GM19372 (cell line): ENCODE results near the gene ATAD3A.

Experiments
- ATAC-seq: cut with Tn5 transposase; IDR thresholded peaks from one replicate; pipeline ENCODE4 v1.9.1; 2021; ENCODE audit warnings: mild to moderate bottlenecking, low read depth, moderate library complexity; ENCODE audit not compliant: unreplicated experiment

The ATAD3A gene

GRCh38 chr1:1537626-1538250 lies 25.8 kb downstream of the ATAD3A start:
- ATAC-seq = no peak

DNA sequence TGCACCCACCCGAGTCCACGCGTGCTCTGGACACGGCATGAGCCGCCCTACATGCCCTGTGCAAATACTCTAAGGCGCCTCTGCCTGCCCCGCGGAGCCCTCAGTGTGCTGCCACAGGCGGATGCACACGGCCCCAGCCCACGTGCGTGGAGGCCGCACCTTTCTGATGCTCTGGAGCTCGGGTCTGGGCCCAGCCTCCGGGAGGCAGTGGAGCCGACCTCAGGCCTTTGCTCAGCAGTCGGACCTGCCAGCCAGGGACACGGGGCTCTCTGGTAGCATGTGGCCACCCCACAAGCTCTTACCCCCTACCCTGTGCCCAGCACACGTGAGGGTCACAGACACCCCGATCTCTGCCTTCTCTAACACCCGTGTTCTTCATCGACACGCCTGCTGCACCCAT lies 26.4 kb downstream of the ATAD3A start:
- ATAC-seq = no peak

DNA sequence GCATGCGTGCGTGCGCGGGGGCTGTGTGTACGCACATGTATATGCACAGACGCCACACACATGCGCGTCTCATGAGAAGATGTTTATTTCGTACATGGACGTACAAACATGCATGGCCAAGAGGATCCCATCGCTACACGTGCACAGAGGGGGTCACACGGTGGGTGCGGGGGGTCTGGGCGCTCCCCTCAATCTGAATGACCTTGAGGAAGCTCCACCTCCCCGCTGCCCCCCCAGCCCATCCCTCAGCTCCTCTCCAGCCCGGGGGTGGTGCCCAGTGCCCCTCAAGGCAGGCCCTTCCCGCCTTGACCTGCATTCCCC lies 27.0 kb downstream of the ATAD3A start:
- ATAC-seq = no peak

DNA sequence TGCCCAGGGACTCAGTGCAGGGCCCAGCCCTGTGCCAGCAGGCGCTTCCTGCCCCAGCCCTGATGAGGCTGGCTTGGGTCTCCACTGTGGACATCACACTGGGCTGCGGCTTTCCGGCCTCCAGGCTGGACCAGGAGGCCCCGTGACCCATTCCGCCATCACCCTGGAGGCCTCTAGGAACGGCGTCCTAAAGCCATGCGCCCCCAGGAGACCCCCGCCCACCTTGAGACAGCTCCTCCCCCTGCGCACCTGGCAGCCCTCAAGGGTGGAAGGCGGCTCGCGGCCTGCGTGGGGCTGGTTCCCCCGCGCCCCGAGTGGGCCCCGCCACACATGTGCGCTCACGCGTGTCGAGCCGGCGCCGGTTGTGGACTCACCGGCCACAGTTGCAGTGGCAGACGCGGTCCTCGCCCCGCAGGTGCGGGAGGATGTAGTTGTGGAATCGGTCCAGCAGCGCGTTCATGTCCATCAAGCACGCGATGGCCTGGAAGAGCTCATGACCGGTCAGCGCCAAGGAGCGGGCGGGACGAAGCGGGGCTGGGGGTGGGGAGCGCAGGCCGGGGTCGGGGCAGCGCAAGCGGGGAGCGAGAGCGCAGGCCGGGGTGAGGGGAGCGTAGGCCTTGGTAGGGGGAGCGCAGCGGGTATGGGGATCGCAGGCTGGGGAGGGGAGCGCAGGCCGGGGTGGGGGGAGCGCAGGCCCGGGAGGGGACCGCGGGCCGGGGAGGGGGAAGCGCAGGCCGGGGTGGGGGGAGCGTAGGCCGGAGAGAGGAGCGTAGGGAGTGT lies 27.5 kb downstream of the ATAD3A start:
- ATAC-seq = no peak

- no peak for ATAC-seq
Measured at GRCh38 chr1:1540090-1540817, 28.3 kb downstream of the ATAD3A start, which contains the start of gene TMEM240. Gene TMEM240, minus strand, starts transcription at chr1:1540624. Its CDS starts 278 bp downstream, at chr1:1540346.

DNA sequence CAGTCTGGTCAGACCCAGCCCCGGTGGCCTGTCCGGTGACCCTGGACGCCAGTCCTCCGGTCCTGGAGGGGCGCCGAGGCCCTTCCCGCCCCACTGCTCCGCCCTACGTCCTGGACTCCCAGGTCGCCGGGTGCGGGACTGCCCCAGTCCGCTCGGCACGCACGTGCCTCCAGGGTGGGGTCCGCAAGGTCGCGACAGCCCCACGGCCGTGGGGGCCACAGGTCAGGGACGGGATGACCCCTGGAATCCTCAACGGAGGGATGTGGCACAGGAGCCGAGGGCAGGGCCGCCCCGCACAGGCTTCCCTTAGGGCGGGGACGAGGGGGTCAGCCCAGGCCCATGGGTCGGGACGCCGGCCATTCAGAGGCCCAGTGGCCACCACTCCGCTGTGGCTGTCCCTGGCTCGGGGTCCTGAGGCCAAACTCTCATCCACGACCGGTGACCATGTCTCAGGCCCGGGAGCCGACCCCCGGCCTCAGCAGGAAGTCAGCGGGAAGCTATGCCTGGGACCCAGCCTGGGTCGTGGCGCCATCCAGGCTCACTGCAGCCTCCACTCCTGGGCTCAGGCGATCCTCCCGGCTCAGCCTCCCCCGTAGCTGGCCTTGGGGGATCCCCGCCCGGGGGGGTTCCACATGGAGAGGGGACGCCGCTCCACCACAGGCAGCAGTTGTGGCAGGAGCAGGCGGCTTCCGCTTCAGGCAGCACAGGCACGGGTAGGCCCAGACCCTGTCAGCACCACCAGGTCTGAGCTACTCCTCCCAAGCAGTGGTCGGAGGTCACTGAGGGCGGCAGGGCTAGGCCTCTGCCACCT lies 29.1 kb downstream of the ATAD3A start:
- ATAC-seq = no peak

- ATAC-seq = no peak
Measured at GRCh38 chr1:1541956-1542765, 30.2 kb downstream of the ATAD3A start.

- no peak for ATAC-seq
Measured at GRCh38 chr1:1542766-1543705, 31.1 kb downstream of the ATAD3A start.

DNA sequence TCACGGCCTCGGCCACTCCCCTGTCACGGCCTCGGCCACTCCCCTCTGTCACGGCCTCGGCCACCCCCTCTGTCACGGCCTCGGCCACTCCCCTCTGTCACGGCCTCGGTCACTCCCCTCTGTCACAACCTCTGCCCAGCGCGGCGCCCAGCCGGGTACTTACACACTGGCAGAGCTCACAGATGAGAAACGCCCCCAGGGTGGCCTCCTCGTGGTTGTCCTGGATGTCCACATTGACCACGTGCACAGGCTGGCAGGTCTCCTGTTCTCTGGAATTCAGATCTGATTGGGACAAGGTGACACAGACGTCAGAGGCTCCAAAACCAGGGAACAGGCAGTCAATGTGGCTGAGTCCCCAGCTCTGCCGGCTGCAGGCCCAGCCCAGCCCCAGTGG lies 31.7 kb downstream of the ATAD3A start:
- no peak for ATAC-seq

DNA sequence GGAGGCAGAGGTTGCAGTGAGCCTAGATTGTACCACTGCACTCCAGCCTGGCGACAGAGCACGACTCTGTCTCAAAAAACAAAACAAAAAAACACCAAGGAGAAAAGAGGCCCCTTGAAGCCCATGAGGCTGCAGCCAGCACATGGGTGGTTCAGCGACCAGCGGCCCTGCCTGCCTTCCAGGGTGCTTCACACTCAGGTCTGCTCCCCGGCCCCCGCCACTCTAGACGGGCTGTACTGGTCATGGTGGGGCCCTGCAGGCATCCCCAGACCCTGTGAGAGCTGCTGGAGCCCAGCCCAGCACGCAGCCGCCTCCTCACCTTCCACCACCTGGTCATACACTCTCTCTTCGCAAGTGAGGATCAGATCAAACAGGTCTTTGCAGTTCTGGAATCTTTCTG lies 32.6 kb downstream of the ATAD3A start:
- ATAC-seq = no peak

DNA sequence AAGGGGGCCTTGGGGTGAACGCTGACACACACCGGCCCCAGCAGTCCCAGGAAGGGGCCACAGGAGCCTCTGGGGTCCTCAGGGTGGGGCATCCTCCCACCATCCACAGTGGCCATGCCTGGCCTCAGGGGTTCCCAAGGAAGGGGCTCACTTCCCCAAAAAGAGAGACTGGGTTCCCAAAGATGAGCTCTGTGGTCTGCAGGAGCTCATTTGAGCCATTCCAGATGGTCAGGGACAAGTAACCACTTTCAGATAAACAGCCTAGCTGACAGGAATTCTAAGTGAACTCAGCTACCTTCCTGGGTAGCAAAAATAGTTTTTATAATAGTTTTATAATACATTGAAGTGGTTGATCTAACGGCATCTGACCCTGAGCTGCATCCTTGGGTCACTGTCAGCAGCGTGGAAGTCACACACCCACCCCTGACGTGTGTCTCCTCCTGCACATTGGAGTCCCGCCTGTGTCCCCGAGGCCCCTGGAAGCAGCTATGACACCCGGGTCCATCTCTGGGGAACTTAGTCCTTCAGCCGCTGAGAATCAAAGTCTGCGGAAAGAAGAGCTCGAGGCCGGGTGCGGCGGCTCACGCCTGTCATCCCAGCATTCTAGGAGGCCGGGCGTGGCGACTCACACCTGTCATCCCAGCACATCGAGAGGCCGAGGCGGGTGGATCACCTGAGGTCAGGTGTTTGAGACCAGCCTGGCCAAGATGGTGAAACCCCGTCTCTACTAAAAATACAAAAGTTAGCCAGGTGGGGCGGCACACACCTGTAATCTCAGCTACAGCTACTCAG lies 34.2 kb downstream of the ATAD3A start:
- no peak for ATAC-seq

DNA sequence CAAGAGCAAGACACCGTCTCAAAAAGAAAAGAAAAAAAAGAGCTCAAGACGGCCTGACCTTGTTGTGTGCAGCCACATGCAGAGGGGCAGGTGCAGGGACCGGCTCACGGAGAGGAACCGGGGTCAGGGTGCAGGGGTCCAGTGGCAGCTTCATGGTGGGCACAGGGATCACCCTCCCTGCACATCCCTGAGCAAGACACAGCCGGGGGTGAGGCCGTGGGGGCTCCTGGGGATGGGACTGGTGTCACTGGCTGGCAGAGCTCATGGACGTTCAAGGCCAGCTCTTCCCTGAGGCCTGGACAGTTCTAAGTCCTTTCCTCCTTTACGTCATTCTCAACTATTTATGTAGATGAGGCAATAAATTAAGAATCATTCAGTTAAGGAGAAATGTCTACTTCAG lies 35.0 kb downstream of the ATAD3A start:
- ATAC-seq = no peak

DNA sequence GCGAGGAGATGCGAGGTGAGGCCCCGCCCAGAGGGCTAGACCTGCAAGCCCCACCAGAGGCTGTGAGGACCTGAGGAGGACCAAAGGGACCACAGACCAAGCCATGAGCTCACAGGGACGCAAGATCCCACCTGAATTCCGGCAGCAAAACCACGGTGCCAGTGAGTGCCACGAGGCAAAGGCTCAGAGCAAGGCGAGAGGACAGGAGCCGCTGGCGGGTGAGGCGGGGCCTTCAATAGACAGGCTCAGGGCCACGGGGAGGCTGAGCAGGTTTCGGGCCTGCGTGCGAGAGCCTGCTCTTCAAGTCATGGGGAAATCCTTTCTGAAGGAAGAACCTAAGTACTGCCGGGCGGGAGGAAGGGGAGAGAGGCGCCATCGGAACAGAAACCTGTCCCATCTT lies 35.5 kb downstream of the ATAD3A start:
- ATAC-seq = no peak

- ATAC-seq = no peak
Measured at GRCh38 chr1:1548591-1548990, 36.6 kb downstream of the ATAD3A start.

DNA sequence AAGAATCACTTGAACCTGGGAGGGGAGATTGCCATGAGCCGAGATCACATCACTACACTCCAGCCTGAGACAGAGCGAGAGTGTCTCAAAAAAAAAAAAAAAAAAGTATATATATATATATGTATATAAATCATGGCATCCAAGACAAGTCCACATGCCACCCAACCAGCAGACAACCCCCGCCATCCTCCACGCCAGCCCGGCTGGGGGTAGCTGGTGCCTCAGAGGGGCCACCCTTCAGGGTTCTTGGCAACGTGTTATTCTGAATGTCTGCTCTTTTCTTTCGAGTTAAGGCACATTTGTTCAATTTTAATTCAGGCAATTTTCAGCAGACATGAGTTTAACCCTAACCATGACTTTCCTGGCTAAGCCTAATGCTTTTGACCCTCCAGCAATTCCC lies 38.1 kb downstream of the ATAD3A start:
- ATAC-seq = no peak

DNA sequence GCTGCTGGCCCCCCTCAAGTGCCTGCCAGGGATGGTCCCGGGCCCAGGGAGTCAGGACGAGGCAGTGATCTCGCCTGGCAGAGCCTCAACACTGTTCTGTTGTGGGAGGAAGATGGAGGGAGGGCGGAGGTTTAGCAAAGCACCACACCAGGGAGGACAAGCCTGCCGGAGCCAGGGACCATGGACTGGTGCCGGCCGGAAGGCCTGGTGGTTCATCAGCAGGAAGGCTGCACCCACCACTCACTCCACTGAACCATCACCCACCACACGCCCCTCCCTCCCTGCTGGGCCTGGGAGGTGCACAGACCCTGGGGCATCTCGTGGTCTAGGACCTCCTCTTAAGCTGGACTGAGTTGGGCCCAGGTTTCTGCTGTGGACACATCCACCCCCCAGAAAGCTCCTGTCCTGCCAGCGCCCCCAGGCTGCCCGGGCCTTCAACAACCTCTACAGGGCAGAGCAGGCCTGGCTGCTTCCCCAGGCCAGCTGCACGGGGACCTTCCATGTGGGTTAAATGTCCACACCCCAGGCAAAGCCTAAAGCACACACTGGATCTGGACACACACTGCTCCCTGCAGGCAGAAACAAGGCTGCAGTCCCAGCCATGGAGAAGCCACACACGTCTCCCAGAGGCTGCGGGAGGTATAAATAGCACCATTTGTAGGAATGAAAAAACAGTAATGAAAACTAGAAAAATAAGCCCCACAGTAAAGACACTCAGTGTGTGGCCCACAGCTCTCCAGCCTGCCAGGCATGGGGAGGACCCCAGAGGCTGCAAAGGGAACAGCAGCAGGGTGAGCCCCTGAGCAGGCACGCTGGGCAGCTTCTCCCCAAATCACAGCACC lies 38.9 kb downstream of the ATAD3A start:
- ATAC-seq = no peak

DNA sequence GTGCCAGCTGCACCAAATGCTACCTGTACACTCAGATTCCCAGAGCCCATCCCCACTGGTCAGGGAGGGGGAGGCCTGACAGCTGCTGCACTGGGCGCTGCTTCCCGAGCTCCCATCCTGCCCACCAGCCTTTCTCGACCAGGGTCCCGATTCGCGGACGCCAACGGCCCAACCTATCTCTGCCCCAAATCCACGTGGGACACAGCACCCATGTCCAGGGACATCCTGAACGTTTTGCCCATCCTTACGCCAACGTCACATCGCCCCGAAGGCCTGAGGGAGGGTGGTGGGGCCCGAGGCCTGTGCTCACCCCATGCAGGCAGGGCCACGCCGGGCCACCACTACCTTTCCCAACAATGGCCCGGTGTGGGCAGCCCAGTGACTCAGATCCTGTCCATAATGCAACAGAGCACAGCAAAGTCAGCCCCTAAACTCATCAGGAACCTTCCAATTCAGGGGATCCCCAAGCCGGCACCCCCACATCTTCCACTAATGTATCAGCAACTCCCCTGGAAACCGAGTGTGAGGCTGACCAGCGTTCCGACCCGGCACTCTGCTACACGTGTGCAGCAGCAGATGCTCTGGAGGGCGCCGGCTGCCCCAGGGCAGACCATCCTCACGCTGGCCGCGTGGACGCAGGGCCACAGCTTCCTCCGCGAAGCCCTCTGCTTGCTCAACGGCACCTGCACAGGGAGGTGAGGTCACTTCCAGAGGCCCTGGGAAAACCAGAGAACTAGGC lies 39.7 kb downstream of the ATAD3A start:
- no peak for ATAC-seq
